ENCODE measurements around the gene DRC3.
"Not testable (repeated sequence)": the region's sequence is repeated elsewhere in the genome, so short reads cannot be mapped to it uniquely, and the experiment has no call there.

The DRC3 gene

GRCh38 chr17:17941015-17941414, 31.6 kb upstream of the DRC3 start:
- no peak for DNase-seq

DNA sequence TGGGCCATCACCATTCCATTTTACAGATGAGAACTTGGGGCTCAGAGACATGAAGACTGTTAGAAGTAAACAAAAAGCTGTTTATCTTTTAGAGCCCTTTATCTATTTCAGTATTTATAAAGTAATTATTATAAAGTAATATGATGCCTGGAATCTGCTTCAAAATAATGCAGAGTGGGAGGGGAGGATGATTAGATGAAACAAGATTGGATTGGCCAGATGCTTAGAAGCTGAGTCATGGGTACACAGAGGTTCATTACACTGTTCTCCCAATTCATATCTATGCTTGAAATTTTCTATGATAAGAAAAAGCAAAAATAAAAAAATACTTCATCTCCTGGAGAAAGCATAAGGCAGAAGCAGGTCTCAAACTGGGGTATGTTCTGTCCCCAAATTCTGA, 29.8 kb upstream of the DRC3 start:
- DNase-seq: no peak

- no peak for DNase-seq
Measured at GRCh38 chr17:17943281-17943984, 29.2 kb upstream of the DRC3 start.

DNA sequence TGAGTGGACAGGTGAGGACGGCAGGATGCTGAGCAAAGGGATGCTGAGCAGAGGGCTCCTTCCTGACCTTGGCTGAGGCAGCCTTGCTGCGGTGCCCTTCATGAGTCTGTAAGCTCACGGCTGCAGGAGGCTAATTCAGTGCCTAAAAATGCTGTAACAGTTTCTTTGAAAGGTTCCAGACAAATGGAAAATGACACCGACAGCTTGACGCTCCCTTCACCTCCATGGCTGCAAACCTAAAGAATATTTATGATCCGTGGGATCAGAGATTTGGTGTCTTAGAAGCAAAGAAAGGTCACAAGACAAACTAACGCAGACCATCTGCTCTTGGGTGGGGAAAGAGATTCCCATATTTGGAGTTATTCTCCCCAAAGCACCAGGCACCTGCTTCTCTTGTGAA, 28.4 kb upstream of the DRC3 start:
- DNase-seq: no peak

DNA sequence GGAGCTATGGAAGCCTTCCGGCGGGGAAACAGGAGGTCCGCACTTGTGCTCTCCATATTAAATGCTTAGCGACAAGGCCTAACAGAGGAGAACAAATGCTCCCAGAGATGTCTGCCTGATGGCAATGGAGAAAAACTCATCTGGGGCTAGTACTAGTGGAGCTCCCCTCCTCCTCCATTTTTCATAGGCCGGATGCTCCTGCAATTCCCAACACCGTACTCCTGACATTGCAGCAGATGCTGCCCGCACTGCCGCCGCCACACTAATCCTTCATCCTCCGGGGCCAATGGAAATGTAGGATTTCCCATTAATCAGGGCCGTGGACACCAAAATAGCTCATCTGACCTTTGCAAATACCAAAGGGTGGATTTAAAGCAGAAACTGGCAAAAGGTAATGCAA, 27.9 kb upstream of the DRC3 start:
- no peak for DNase-seq

- no peak for DNase-seq
Measured at GRCh38 chr17:17946093-17946492, 26.6 kb upstream of the DRC3 start.

GRCh38 chr17:17947309-17947708, 25.4 kb upstream of the DRC3 start:
- no peak for DNase-seq

DNA sequence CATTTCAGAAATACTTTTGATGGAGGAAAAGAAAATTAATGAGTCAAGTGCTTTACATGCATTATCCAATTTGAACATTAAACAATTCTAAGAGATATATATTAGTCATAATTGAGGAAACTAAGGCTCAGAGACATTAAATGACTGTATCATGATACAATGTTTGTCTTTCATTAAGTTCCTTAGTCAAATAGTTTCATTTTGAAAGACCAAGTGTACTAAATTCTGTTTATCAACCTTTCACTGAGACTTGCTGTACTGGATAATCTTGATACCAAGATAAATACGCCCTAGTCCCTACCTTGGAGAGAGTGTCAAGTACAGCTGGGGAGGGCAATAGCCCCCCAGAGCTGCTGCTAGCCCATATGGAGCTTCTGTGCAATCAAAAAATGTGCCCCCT, 24.7 kb upstream of the DRC3 start:
- DNase-seq: no peak

- no peak for DNase-seq
Measured at GRCh38 chr17:17950347-17950746, 22.3 kb upstream of the DRC3 start.

- no peak for DNase-seq
Measured at GRCh38 chr17:17950806-17951205, 21.9 kb upstream of the DRC3 start.

GRCh38 chr17:17951524-17951923, 21.1 kb upstream of the DRC3 start:
- DNase-seq: no peak

DNA sequence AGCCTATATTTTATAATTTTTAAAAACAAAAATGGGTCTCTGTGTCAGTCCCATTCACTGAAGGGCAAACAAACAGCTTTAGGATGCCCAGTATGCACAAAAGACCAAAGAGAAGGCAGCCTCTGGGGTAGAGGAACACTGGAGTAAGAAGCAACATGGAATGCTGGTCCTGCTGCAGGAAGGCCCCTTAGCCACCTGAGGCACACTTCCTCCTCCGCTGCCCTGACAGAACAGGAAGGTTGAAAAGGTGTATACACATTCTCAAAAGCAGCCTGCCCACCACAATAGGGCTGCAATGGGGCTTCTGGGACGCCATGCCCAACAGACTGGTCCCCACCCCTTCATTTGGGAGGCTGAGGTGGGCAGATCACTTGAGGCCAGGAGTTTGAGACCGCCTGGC, 20.0 kb upstream of the DRC3 start:
- DNase-seq: no peak

GRCh38 chr17:17954079-17954478, 18.6 kb upstream of the DRC3 start:
- DNase-seq: no peak

- not testable (repeated sequence) for DNase-seq
Measured at GRCh38 chr17:17955790-17956341, 16.8 kb upstream of the DRC3 start.

GRCh38 chr17:17957584-17957916, 15.1 kb upstream of the DRC3 start:
- DNase-seq: no peak

GRCh38 chr17:17958982-17959381, 13.7 kb upstream of the DRC3 start:
- no peak for DNase-seq

- no peak for DNase-seq
Measured at GRCh38 chr17:17959520-17960361, 12.9 kb upstream of the DRC3 start.

DNA sequence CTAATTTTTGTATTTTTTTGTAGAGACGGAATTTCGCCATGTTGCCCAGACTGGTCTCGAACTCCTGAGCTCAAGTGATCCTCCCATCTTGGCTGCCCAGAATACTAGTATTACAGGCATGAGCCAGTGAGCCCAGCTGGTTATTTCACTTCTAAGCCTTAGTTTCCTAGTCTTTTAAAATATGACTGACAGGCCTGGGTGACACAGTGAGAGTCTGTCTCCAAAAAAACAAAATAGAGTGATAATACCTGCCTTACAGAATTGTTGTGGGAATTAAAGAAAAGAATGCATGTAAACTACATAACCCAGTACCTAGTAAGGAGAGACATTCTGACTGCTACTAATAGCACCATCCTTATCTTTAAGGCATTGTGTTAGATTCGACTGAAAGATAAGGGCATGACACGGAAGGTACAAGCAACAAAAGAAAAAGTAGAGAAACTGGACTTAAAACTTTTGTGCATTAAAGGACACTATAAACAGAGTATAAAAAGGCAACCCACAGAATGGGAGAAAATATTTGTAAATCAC, 12.1 kb upstream of the DRC3 start:
- DNase-seq: no peak

DNA sequence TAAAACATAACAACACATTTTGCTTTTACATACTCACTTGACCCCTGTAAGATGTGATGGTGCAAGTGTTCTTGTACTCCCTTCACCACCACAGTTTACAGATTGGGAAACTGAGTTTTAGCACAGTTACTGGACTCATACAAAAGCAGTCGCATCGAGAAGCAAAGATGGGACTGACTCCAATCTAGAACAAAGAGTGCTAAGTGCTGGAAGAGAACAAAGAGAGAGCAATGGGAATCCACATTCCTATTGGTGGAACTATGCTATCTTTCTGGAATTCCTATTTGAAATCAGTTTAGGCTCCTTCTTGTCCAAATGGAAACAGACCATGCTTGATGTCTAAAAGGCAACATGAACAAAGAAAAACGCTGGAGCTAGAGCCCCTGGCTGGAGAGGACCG, 9.6 kb upstream of the DRC3 start:
- no peak for DNase-seq

- no peak for DNase-seq
Measured at GRCh38 chr17:17963694-17964436, 8.8 kb upstream of the DRC3 start.

DNA sequence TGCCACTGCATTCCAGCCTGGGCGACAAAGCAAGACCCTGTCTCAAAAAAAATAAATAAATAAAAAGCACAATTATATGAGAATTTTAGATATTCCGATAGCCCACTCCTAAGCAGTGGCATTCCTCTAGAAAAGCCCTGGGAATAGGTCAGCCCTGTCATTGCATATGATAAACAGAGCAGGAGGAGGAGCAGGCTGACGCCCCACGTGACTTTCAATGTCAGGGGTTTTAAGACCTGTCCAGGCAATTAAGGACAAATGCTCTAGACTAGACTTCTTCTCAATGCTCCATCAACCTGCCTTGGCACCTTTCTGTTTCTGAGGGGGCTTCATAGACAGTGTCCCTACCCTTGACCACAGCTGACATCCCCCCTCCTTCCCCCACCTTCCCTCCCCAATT, 8.0 kb upstream of the DRC3 start:
- DNase-seq: no peak

GRCh38 chr17:17965152-17965721, 7.4 kb upstream of the DRC3 start:
- DNase-seq: no peak

GRCh38 chr17:17966399-17966798, 6.3 kb upstream of the DRC3 start:
- no peak for DNase-seq
